Dermis blood vessel endothelial cell (primary cell): Measurements from ENCODE around the gene CTTNBP2NL. TPM values are rescaled to one million over a fixed set of nuclear protein-coding genes. Genes with fewer than 3 reads are reported as not detected.
"Not testable (repeated sequence)": the region's sequence is repeated elsewhere in the genome, so short reads cannot be mapped to it uniquely, and the experiment has no call there.

ENCODE experiments used
- DNase-seq: peaks from one replicate; pipeline ENCODE4 v3.0.0; 2010
- total RNA-seq: library from RNA; depleted of rRNA; stranded (reverse); fragments of >200 nt; gene quantifications from 2 replicates; pipeline ENCODE4 v1.2.3, GENCODE V29; 2014

The CTTNBP2NL gene
- total RNA-seq, 1 donor from 2014 or later = 23.8 TPM

GRCh38 chr1:112466078-112466660, 70.2 kb downstream of the CTTNBP2NL start:
- DNase-seq = peak; percentile 98

- DNase-seq = not testable (repeated sequence)
Observed at GRCh38 chr1:112470324-112470723, 74.3 kb downstream of the CTTNBP2NL start.

GRCh38 chr1:112470966-112471365, 75.0 kb downstream of the CTTNBP2NL start:
- DNase-seq = no peak

GRCh38 chr1:112472142-112472541, 76.1 kb downstream of the CTTNBP2NL start:
- DNase-seq = no peak

GRCh38 chr1:112477550-112477949, 81.5 kb downstream of the CTTNBP2NL start:
- no peak for DNase-seq

GRCh38 chr1:112478314-112478713, 82.3 kb downstream of the CTTNBP2NL start:
- DNase-seq = no peak

- DNase-seq = not testable (repeated sequence)
Observed at GRCh38 chr1:112486063-112486462, 90.0 kb downstream of the CTTNBP2NL start.

GRCh38 chr1:112487686-112488085, 91.7 kb downstream of the CTTNBP2NL start:
- not testable (repeated sequence) for DNase-seq

- no peak for DNase-seq
Observed at GRCh38 chr1:112488141-112488540, 92.1 kb downstream of the CTTNBP2NL start.

- no peak for DNase-seq
Observed at GRCh38 chr1:112492076-112492475, 96.1 kb downstream of the CTTNBP2NL start.

- DNase-seq = no peak
Observed at GRCh38 chr1:112493351-112493750, 97.3 kb downstream of the CTTNBP2NL start.

GRCh38 chr1:112496290-112496689, 100.3 kb downstream of the CTTNBP2NL start:
- DNase-seq = no peak

GRCh38 chr1:112501810-112502641, 106.0 kb downstream of the CTTNBP2NL start:
- DNase-seq = peak; percentile 77

- no peak for DNase-seq
Observed at GRCh38 chr1:112502826-112503225, 106.8 kb downstream of the CTTNBP2NL start.

- DNase-seq = no peak
Observed at GRCh38 chr1:112504001-112504660, 108.1 kb downstream of the CTTNBP2NL start.

GRCh38 chr1:112504661-112505399, 108.8 kb downstream of the CTTNBP2NL start:
- DNase-seq = no peak

- DNase-seq = no peak
Observed at GRCh38 chr1:112505400-112505785, 109.4 kb downstream of the CTTNBP2NL start.

- no peak for DNase-seq
Observed at GRCh38 chr1:112505878-112506277, 109.9 kb downstream of the CTTNBP2NL start.

- no peak for DNase-seq
Observed at GRCh38 chr1:112506306-112506705, 110.3 kb downstream of the CTTNBP2NL start.

GRCh38 chr1:112506731-112507130, 110.7 kb downstream of the CTTNBP2NL start:
- DNase-seq = no peak

- no peak for DNase-seq
Observed at GRCh38 chr1:112507336-112507735, 111.3 kb downstream of the CTTNBP2NL start.

GRCh38 chr1:112507921-112508277, 111.9 kb downstream of the CTTNBP2NL start:
- DNase-seq = no peak
